Loucy (cell line): ENCODE data around the gene ACP6.

Source experiments
- EZH2phosphoT487 ChIP-seq: fragments of 200-600 bp; IDR thresholded peaks from 2 replicates; pipeline ENCODE4 v1.6.1; 2018; ENCODE audit warnings: antibody characterized with exemption, mild to moderate bottlenecking, moderate library complexity, borderline replicate concordance
- TF ChIP-seq, protein P1 (sequence below): fragments of 200-600 bp; sonication (generic); conservative IDR thresholded peaks from 2 replicates; pipeline ENCODE4 v1.5.1; 2014; ENCODE audit warnings: mild to moderate bottlenecking, antibody characterized with exemption, low read length

DNA sequence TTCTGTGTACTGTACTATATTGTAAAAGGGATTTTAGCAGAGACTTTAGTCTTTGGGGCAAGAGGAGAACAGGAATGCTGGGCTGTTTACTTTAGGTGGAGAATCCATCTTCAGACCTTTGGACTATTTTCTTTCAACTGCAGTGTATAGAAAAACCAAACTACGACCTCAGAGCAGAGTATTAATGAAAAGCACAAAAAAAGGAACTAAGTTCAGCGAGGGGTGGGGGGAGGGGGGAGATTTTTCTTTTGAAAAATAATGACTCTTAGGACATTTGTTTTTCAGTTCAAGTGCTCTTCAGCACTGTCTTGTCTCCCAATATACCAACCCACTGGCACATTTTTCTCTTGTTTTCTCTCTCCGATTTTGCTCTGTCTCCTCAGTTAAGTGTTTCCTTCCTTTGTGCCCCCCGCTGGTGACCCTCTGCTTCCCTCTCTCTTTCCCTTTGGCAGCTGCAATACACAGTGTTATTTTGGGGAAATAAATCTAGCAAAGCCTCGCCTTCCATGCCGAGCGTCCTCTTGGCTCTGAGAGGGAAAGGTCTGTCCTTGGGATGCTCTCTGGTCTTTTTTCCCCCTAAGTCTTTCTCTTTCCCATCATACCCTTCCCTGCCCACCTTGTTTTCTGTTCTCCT is 44.8 kb downstream of the ACP6 start:
- TF ChIP-seq, protein P1, sequence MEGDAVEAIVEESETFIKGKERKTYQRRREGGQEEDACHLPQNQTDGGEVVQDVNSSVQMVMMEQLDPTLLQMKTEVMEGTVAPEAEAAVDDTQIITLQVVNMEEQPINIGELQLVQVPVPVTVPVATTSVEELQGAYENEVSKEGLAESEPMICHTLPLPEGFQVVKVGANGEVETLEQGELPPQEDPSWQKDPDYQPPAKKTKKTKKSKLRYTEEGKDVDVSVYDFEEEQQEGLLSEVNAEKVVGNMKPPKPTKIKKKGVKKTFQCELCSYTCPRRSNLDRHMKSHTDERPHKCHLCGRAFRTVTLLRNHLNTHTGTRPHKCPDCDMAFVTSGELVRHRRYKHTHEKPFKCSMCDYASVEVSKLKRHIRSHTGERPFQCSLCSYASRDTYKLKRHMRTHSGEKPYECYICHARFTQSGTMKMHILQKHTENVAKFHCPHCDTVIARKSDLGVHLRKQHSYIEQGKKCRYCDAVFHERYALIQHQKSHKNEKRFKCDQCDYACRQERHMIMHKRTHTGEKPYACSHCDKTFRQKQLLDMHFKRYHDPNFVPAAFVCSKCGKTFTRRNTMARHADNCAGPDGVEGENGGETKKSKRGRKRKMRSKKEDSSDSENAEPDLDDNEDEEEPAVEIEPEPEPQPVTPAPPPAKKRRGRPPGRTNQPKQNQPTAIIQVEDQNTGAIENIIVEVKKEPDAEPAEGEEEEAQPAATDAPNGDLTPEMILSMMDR, result no peak
- TF ChIP-seq EZH2phosphoT487, result no peak
